ENCODE measurements around the gene SCAPER.

The SCAPER gene

GRCh38 chr15:76668900-76669299 is 236.2 kb downstream of the SCAPER start:
- no peak for DNase-seq

GRCh38 chr15:76667943-76668715 is 237.0 kb downstream of the SCAPER start:
- no peak for DNase-seq

DNA sequence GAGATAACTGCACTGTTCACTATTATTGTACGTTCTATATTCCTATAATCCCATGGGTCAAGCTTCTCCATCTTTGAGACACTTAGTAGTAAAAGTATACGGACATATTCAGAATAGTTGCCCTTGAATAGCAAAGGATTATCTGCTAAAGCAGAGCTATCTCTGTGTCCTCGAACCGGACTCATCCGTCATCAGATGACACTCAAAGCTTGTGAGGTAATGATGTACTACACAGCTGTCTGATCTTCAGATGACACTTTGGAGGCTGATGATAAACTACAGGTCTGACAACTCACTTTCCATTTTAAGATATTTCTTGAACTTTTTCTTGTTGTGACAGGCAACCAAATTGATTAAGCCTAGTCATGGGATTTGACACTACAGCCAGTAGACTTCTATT is 240.2 kb downstream of the SCAPER start:
- DNase-seq = no peak

- DNase-seq = no peak
These were observed 240.7 kb downstream of the SCAPER start for GRCh38 chr15:76664411-76664810.

GRCh38 chr15:76663529-76663928 is 241.6 kb downstream of the SCAPER start:
- DNase-seq = no peak

DNA sequence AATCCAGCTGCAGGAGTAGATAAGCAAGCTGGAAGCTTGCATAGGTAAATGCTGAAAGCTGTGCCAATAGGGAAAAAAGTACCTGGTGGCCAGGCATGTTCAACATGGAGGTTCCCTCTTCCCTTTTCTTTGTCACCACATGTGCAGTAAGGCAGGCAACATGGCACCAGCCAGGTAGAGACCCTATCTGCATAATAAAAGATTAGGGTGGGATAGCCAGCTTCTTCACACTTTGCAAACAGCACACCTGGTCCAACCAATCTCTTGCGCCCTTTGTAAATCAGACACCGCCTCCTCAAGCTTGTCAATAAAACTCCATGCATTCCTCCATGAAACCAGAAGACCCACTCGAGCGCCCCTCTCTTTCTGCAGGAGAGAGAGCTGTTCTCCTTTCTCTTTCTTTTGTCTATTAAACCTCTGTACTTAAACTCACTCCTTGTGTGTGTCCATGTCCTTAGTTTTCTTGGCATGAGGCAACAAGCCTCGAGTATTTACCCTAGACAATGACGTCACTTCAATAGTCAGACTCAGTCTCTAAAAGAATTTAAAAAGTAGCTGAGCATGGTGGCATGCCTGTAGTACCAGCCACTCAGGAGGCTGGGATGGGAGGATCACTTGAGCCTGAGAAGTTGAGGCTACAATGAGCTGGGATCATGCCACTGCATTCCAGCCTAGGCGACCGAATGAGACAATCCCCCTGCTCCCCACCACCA is 256.3 kb downstream of the SCAPER start:
- DNase-seq = no peak

- DNase-seq = no peak
These were observed 257.5 kb downstream of the SCAPER start for GRCh38 chr15:76647612-76648011.

DNA sequence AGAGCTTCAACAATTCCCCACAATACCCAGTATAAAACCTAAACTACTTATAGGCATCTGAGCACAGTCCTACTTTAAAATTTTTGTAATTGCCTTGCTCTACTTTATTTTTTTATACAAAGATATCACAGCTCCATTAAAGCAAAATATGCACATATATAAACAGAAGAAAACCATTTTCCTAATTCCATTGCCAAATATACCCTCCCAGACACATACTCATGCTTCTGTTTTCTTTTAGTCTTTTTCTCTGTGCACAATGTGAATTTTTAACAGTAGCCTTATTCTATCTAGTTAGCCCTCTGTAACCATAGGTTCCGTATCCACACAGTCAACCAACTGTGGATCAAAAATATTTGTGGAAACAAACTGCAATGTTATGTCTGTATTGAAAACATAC is 260.5 kb downstream of the SCAPER start:
- no peak for DNase-seq

DNA sequence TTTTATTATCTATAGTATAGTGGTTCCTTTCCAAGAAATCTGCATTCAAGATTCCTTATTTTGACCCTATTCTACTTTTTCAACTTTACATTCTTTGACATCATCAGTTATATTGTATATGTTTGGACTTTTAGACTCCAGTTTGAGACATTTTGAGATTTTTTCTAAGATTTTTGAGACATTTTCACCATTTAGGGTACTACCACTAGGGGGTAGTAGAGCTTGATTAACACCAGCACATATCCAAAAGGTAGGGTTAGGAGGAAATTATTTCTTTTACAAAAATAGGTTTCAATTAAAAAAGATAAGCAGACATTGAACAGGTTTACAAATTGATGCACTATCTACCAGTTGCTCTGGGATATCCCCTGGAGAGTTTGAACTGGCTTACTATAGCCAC is 262.5 kb downstream of the SCAPER start:
- DNase-seq = no peak

- no peak for DNase-seq
These were observed 268.0 kb downstream of the SCAPER start for GRCh38 chr15:76637166-76637565.

DNA sequence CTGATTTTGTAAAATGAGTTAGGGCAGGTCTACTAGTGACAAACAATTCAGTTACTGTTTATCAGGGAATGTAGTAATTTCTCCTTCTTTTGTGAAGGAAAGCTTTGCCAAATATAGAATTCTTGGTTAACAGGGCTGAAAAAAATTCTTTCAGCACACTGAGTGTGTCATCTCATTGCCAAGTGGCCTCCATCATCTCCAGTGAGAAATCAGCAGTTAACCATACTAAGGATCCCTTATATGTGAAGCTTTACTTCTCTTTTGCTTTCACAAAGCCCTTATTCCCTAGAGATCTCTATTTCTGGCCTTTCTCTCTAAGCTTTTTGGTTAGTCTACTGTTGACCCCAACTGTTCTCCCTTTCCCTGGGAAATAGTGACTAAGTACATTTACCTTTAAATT is 269.1 kb downstream of the SCAPER start:
- DNase-seq = no peak

- DNase-seq = no peak
These were observed 278.5 kb downstream of the SCAPER start for GRCh38 chr15:76626611-76627010.

- DNase-seq = no peak
These were observed 279.9 kb downstream of the SCAPER start for GRCh38 chr15:76625267-76625666.

GRCh38 chr15:76614725-76615124 is 290.4 kb downstream of the SCAPER start:
- DNase-seq = no peak

GRCh38 chr15:76588811-76589747 is 316.1 kb downstream of the SCAPER start:
- DNase-seq = no peak

DNA sequence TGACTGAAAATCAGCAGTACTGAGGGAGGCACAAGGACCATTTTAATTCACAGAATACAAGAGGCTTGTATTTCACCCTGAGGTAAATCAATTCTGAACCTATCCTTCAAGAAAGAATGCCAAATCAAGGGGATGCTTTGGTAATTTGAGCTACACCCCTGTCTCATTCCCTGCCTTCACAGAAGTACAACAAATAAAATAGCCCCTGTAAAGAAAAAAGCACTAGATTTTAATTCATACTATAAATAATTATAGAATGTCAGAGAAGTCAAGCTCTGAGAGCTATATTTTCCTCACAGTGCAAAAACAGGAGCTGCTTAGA is 319.6 kb downstream of the SCAPER start:
- no peak for DNase-seq

DNA sequence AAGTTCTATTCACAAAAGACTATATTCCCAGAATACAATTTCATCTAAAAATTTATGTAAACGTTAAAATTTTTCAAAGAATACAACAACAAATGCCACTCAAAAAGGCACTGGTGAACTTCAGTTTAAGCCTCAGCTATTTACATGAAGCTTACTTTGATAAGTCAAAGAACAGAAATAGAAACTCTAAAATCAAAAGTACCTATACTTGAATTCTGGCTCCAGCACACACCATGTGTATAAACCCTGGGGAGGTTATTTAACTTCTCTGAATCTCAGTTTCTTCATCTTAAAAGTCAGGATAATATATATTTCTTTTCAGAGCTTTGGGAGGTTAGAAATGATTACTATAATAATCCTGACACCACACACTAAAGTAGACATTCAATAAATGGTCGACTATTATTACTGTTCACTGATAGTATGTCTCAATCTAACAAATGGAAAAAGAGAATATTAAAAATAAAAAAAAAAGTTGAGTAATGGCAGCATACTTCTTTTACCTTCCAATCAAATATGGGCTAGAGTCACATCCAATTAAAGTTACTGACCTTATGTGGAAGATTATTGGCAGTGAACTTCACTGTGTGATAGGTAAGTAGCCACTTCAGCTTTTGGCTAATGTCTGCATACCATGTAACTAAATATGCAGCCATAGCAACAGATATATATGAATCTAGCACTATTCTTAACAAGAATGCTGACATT is 320.1 kb downstream of the SCAPER start:
- no peak for DNase-seq

GRCh38 chr15:76582550-76582949 is 322.6 kb downstream of the SCAPER start:
- no peak for DNase-seq

DNA sequence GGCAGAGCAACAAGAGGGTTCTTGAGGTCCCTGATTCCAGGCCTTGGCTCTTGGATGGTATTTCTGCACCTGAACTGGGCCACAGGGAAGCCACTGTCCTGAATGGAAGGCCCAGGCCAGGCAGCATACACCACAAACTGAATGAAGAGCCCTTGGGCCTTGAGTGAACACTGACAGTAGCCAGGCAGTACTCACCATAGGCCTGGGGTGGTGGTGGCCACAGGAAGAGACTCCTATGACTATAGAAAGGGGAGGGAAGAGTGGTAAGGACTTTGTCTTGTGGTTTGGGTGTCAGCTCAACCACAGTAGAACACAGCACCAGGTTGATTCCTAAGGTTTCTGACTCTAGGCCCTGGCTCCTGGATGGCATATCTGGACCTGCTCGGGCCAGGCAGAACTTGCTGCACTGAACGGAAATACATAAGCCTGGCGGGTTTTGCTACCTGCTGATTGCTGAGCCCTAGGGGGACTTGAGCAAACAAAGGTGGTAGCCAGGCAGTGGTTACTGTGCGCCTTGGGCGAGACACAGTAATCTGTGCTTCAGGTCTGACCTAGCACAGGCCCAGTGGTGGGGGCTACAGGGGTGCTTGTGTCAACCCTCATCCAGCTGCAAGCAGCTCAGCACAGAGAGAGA is 327.1 kb downstream of the SCAPER start:
- DNase-seq = no peak

GRCh38 chr15:76576523-76577279 is 328.4 kb downstream of the SCAPER start:
- DNase-seq = peak in 4 of 14 donors; percentile 1 to 27 (median 12)

DNA sequence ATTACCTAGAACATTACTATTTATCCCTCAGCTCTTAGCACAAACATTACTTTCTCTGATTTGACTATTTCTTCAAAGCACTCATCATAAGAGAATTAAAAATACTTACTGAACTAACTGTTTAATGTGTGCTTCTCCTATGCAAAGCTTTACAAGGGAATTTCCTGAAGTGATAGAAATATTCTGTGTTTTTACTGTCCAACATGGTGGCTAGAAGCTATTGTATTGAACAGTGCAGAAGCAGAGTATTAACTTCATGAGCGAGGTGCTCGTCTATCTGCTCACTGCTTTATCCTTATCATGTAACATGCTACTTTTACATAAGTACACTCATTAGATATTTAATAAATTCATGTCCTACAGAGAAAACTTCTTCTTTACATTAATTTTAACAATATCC is 329.5 kb downstream of the SCAPER start:
- DNase-seq = no peak
